IPS-NIHi7 (cell line): Measurements from ENCODE around the gene MAS1.
A peak's percentile ranks its signal among the peaks of the same experiment; 100 is the strongest.
"Not testable (repeated sequence)": the region's sequence is repeated elsewhere in the genome, so short reads cannot be mapped to it uniquely, and the experiment has no call there.

Experiments
- DNase-seq: peaks from one replicate; pipeline ENCODE4 v3.0.0; 2012; ENCODE audit warnings: mixed read lengths; ENCODE audit errors: extremely low spot score

The MAS1 gene

GRCh38 chr6:159890792-159891191 lies at the start of gene MAS1:
TSS of gene MAS1 (plus strand) at chr6:159890988. CDS start at chr6:159906956, 15,968 bp downstream.
- DNase-seq, result no peak

GRCh38 chr6:159842035-159842434 lies 48.8 kb upstream of the MAS1 start:
- no peak for DNase-seq

GRCh38 chr6:159844737-159845645 lies 45.8 kb upstream of the MAS1 start:
- DNase-seq, result no peak

GRCh38 chr6:159848552-159848951 lies 42.2 kb upstream of the MAS1 start:
- DNase-seq, result not testable (repeated sequence)

- not testable (repeated sequence) for DNase-seq
These were observed 40.9 kb upstream of the MAS1 start for GRCh38 chr6:159849851-159850250.

- no peak for DNase-seq
These were observed 37.9 kb upstream of the MAS1 start for GRCh38 chr6:159852877-159853276.

GRCh38 chr6:159853754-159854153 lies 37.0 kb upstream of the MAS1 start:
- no peak for DNase-seq

GRCh38 chr6:159854959-159855358 lies 35.8 kb upstream of the MAS1 start:
- DNase-seq, result no peak

- no peak for DNase-seq
These were observed 32.5 kb upstream of the MAS1 start for GRCh38 chr6:159858259-159858658.

GRCh38 chr6:159860482-159860881 lies 30.3 kb upstream of the MAS1 start:
- DNase-seq, result no peak

GRCh38 chr6:159862103-159862502 lies 28.7 kb upstream of the MAS1 start:
- no peak for DNase-seq

- DNase-seq, result peak; percentile 76
These were observed 27.4 kb upstream of the MAS1 start for GRCh38 chr6:159863341-159863740.

GRCh38 chr6:159865226-159865920 lies 25.4 kb upstream of the MAS1 start:
- DNase-seq, result no peak

GRCh38 chr6:159866286-159867247 lies 24.2 kb upstream of the MAS1 start:
- DNase-seq, result no peak

- DNase-seq, result no peak
These were observed 19.5 kb upstream of the MAS1 start for GRCh38 chr6:159871241-159871640.

GRCh38 chr6:159871906-159872305 lies 18.9 kb upstream of the MAS1 start:
- no peak for DNase-seq

GRCh38 chr6:159874435-159874834 lies 16.4 kb upstream of the MAS1 start:
- DNase-seq, result no peak

- peak; percentile 69 for DNase-seq
These were observed 15.6 kb upstream of the MAS1 start for GRCh38 chr6:159875194-159875593.

- DNase-seq, result no peak
These were observed 14.5 kb upstream of the MAS1 start for GRCh38 chr6:159876242-159876641.

- DNase-seq, result no peak
These were observed 13.5 kb upstream of the MAS1 start for GRCh38 chr6:159877256-159877808.

- no peak for DNase-seq
These were observed 12.4 kb upstream of the MAS1 start for GRCh38 chr6:159878341-159878740.
